Chondrocyte (in vitro differentiated cells): ENCODE data around the gene PRKAR1B. TPM values are rescaled to one million over a fixed set of nuclear protein-coding genes. Genes with fewer than 3 reads are reported as not detected.

Experiments used
- DNase-seq: peaks from one replicate; pipeline ENCODE4 v3.0.0; 2021; ENCODE audit warnings: mixed read lengths, low spot score
- H3K27ac Mint-ChIP-seq: one replicate; pipeline ENCODE4 v1.8.0; 2021; ENCODE audit warnings: mild to moderate bottlenecking, moderate library complexity, mixed read lengths; ENCODE audit not compliant: unreplicated experiment
- H3K27me3 Mint-ChIP-seq: 2 replicates; pipeline ENCODE4 v1.8.0; 2021; ENCODE audit warnings: low read depth, mixed read lengths
- H3K36me3 Mint-ChIP-seq: 2 replicates; pipeline ENCODE4 v1.8.0; 2021; ENCODE audit warnings: low read depth, mixed read lengths
- H3K4me1 Mint-ChIP-seq: 2 replicates; pipeline ENCODE4 v1.8.0; 2021; ENCODE audit warnings: low read depth, mild to moderate bottlenecking, mixed read lengths
- H3K4me3 Mint-ChIP-seq: one replicate; pipeline ENCODE4 v1.8.0; 2021; ENCODE audit warnings: mild to moderate bottlenecking, moderate library complexity, mixed read lengths; ENCODE audit not compliant: unreplicated experiment
- H3K9me3 Mint-ChIP-seq: 2 replicates; pipeline ENCODE4 v1.8.0; 2021; ENCODE audit warnings: low read depth, mixed read lengths
- total RNA-seq: library from RNA; stranded (reverse); gene quantifications from 3 replicates; pipeline ENCODE4 v1.2.1, GENCODE V29; 2021
- TF ChIP-seq, protein P1 (sequence below): fragments of 200-600 bp; sonication (generic); IDR thresholded peaks from 2 replicates; pipeline ENCODE4 v1.5.0; 2021; ENCODE audit warnings: antibody characterized with exemption, mild to moderate bottlenecking, moderate library complexity

PRKAR1B gene
- total RNA-seq, 1 donor from 2014 or later: 7.7 TPM

DNA sequence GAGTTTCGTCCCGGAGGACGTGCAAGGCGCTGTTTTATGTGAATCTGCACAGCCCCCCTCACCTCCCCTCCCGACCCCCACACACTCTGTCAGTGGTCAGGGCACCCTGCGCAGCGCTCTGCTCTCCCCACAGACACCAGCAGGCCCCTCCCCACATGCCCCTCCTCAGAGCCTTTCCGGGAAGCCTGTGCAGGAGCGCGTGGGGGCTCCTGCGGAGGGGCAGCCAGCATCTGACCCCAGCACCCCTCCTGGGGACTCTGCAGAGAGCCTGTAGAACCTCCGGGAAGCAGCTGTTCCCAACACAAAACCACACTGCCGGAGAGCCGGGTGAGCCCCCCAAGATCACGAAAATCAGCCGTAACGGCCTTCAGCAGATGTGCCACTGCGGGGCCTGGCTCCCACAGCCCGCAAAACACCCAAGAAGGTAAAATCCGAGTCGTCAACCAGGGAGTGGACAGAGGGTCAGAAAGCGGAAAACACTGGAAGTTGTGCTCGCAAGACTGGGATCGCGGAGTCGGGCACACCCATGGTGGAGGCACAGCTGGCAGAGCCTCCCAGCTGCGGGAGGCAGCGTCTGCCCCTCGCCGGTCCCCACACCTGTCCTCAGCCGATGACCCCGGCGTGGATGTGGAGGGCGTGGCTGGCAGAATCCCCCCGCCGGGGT is 153.7 kb downstream of the PRKAR1B start:
- H3K4me1 Mint-ChIP-seq: peaks cover 5% of the 10 kb centered on the region
- DNase-seq: no peak
- H3K4me3 Mint-ChIP-seq: no peak overlapping the region
- no peaks in the 10 kb centered on the region for H3K27me3 Mint-ChIP-seq
- H3K36me3 Mint-ChIP-seq: peaks cover 2% of the 10 kb centered on the region
- no peaks in the 10 kb centered on the region for H3K9me3 Mint-ChIP-seq
- TF ChIP-seq, protein P1, sequence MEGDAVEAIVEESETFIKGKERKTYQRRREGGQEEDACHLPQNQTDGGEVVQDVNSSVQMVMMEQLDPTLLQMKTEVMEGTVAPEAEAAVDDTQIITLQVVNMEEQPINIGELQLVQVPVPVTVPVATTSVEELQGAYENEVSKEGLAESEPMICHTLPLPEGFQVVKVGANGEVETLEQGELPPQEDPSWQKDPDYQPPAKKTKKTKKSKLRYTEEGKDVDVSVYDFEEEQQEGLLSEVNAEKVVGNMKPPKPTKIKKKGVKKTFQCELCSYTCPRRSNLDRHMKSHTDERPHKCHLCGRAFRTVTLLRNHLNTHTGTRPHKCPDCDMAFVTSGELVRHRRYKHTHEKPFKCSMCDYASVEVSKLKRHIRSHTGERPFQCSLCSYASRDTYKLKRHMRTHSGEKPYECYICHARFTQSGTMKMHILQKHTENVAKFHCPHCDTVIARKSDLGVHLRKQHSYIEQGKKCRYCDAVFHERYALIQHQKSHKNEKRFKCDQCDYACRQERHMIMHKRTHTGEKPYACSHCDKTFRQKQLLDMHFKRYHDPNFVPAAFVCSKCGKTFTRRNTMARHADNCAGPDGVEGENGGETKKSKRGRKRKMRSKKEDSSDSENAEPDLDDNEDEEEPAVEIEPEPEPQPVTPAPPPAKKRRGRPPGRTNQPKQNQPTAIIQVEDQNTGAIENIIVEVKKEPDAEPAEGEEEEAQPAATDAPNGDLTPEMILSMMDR: no peak
- H3K27ac Mint-ChIP-seq: no peak overlapping the region

DNA sequence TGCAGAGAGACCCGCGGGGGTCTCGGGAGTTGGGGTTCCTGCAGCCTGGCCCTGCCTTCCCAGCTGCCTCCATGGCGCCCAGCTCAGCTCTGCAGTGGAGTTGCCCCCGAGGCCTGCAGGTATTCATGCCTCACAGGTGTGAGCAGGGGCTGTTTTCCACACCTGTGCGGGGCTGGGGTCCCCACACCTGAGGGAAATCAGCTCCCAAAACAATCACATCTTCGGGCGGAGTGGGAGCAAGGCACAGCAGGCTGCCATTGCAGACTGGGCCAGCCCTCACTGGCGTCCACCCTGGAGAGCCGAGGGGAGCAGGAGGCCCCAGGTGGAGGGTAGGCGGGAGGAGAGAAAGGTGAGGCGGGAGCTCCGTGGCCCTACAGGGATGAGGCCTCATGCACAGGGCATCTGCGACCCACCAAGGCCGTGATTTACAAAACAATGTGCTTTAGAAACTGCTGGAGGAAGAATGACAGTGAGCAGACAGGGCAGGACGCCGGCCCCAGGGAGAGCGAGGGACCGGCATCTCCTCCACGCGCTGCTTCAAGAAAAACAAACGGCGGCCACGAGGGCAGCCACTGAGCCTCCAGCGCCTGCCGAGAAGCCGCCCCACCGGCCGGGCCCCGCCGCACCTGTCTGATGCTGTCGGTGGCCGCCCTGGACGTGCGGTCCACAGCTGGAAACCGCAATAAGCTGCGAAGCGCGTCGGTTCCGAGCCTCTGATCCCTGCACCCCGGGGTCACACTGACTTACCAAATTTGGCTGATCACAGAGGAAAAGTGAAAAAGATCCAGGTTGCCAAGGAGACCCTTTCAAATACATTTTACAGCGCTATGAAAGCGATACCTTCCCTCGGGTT is 154.4 kb downstream of the PRKAR1B start:
- H3K36me3 Mint-ChIP-seq: peaks cover 2% of the 10 kb centered on the region
- H3K27me3 Mint-ChIP-seq: no peaks in the 10 kb centered on the region
- H3K27ac Mint-ChIP-seq: no peak overlapping the region
- no peak for DNase-seq
- H3K9me3 Mint-ChIP-seq: no peaks in the 10 kb centered on the region
- peaks cover 5% of the 10 kb centered on the region for H3K4me1 Mint-ChIP-seq
- H3K4me3 Mint-ChIP-seq: no peak overlapping the region
- TF ChIP-seq, protein P1: no peak

DNA sequence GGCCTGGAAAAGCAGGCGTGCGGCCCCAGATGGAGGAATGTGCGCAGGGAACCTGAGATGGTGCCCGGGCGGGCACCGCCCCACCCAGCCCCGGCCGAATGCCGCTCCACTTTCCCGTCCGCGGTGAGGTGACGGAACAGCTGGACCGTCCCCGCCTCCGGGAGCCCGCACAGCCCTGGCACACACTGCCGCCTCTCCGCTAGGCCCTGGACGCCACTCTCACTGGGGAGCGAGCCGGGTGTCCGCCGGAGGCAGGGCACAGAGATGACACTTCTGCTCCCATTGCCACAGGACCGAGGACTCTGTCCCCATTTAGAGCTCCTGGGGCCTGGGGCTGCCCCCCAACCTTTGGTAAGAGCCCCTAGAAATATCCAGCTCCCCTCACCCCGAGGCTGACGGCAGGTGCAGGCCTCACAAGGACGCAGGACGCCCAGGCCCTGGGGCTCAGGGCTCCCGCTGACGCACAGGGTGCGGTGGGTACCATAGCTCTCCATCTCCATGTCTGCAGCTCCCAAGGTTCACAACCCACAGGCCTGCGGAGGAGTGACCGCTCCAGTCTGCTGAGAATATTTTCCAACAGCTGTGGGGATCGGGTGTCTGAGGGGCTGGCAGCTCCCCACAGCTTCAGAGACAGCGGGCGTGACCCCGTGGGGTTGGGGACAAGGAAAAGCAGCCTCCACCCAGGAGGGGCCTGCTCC is 155.2 kb downstream of the PRKAR1B start:
- Mint-ChIP-seq H3K4me3 (no peak overlapping the region), H3K4me1 (peaks cover 5% of the 10 kb centered on the region), H3K36me3 (peaks cover 2% of the 10 kb centered on the region), H3K27ac (no peak overlapping the region), H3K27me3 (no peaks in the 10 kb centered on the region), H3K9me3 (no peaks in the 10 kb centered on the region)
- no peak for DNase-seq
- TF ChIP-seq, protein P1: no peak

DNA sequence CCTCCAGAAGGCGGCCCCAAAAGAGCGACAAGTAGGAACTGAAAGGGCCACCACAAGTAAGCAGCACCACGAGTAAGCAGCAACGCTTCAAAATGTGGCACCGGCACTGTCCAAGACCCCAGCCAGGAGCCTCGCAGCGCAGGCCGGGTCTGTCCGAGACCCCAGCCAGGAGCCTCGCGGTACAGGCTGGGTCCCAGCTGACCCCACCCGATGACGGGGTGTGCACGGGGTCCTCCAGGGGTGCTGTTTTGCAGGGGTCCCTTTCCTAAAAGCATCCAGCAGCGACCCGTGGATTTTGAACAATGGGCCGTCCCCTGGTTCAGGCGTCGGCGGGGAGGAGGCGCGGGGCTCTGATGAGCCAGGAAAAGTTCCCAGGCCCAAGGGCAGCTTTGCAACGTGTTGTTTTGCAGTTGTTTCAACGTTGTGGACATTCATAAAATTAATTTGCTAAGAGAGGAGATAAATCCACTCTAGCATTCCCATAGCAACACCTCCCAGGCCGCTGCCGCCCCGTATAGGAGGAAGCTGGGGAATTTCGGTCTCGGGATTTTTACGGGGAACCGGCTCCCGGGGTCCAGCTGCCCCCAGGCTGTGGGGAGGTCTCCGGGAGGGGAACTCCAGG is 155.9 kb downstream of the PRKAR1B start:
- no peak overlapping the region for H3K27ac Mint-ChIP-seq

More for the DNA sequence above, 155.9 kb downstream of the PRKAR1B start:
- TF ChIP-seq, protein P1: no peak
- H3K4me3 Mint-ChIP-seq: no peak overlapping the region
- H3K9me3 Mint-ChIP-seq: no peaks in the 10 kb centered on the region
- H3K36me3 Mint-ChIP-seq: peaks cover 2% of the 10 kb centered on the region
- H3K27me3 Mint-ChIP-seq: no peaks in the 10 kb centered on the region
- H3K4me1 Mint-ChIP-seq: peaks cover 5% of the 10 kb centered on the region
- DNase-seq: no peak
